Erythroblast (primary cell): ENCODE results near the gene CCDC106.
A peak's percentile ranks its signal among the peaks of the same experiment; 100 is the strongest.

Experiments used
- DNase-seq, 2 experiments: peaks; one replicate each; lab custom pipeline; 2025; lab: John Stamatoyannopoulos, UW
- GATA1 ChIP-seq: IDR thresholded peaks from 2 replicates; pipeline ENCODE4 v1.6.1; 2011; ENCODE audit warnings: low read depth, mild to moderate bottlenecking, control low read depth, low read length, moderate library complexity
- POLR2A ChIP-seq: IDR thresholded peaks from 2 replicates; pipeline ENCODE4 v1.6.1; 2011; ENCODE audit warnings: mild to moderate bottlenecking, low read length

Gene CCDC106

DNA sequence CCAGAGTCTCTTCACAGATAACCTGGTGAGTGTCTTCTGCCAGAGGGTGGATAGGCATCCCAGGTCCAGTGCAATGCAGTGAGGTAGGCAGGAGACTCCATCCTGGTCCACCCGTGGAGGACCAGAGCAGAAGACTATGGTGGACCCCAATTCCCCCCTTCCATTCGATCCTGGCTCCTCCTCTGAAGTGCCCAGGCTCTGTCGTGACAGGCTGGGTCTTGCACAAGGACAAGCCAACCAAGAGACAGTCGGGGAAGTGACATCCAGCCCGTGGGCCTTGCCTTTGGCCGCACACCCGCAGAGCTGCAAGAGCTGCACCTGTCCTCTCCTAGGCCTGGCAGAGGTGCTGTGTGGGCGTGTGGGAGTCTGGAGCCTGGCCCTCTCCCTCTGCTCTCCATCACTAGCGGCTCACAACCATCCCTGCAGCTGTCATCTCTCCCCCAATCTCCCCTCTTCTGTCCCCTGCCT is 26.8 kb upstream of the CCDC106 start:
- DNase-seq: no peak
- TF ChIP-seq GATA1 (no peak), POLR2A (no peak)

DNA sequence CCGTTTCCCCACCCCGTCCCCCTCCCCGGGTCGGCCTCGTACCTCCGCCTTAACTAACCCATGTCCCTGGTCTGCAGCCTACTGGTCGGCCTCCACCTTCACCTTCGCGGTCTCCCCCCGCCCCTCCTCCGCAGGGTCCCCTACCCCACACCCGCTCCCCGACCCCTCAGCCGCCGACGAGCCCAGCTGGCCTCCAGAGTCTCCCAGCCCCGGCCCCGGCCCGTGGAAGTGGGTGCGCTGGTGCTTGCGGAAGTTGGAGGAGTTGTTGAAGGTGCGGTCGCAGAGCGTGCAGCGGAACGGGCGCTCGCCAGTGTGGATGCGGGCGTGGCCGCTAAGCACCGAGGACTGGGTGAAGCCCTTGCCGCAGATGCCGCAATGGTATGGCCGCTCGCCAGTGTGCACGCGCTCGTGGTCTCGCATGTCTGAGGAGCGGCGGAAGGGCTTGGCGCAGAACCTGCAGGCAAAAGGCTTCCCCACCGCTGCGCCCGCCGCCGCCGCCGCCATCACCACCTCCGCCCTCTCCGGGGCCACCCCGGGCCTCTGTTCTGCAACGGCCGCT is 26.3 kb upstream of the CCDC106 start:
- TF ChIP-seq GATA1 (no peak), POLR2A (no peak)
- DNase-seq: no peak

DNA sequence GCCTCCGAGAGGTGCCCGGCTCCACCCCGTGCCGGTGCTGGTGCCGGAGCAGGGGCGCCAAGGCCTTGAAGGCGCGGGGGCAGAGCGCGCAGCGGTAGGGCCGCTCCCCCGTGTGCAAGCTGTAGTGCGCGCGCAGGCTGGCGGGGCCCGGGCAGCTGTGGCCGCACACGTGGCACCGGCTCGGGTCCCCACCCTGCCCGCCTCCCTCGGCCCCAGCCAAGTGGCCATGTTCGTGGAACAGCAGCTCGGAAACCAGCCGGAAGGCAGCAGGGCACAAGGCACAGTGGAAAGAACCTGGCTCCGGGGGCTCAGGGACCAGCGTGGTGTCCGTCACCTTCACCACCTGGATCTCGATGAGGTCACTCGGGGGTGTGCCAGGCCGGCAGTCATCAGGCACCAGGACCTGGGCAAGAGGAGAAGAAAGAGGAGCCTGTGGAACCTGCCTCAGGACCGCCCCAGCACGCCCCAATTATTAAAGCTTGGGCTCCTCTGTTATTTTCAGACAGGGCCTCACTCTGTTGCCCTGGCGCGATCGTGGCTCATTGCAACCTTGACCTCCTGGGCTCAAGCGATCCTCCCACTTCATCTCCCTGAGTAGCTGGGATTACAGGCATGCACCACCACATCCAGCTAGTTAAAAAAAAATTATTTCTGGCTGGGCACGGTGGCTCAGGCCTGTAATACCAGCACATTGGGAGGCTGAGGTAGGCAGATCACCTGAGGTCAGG is 25.6 kb upstream of the CCDC106 start:
- no peak for DNase-seq
- TF ChIP-seq POLR2A: no peak
- no peak for TF ChIP-seq GATA1

DNA sequence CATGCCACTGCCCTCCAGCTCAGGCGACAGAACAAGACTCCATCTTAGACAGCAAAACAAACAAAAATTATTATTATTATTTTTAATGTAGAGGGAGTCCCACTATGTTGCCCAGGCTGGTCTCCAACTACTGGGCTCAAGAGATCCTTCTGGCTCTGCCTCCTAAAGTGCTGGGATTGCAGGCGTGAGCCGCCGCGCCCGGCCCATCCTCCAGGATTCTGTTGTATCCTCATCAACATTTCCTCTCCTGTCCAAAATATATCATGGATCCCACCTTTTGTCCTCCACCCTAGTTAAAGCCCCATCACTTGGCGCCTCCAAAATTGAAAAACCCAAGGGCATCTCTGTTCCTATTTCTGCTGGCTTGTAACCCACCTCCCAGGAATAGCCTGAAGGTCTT is 24.9 kb upstream of the CCDC106 start:
- DNase-seq: no peak
- TF ChIP-seq POLR2A: no peak
- no peak for TF ChIP-seq GATA1

DNA sequence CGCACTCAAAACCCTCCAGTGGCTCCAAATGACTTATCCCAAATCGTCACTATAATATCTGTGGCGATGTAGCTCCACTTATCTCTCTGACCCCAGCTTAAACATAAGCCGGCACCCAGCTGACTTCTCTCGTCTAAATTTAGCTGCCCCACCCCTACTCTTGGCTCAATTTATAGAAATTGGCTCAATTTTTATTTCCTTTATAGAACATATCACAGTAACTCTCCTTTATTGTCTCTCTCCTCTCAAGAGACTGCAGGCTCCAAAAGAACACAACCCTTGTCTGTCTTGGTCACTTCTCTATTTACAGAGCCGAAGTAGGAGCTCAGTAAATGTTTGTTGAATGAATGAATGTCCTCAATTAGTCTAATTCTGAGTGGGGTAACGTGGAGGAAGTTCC is 24.5 kb upstream of the CCDC106 start:
- peak; percentile 53 to 54 for DNase-seq
- no peak for TF ChIP-seq POLR2A
- TF ChIP-seq GATA1: no peak

DNA sequence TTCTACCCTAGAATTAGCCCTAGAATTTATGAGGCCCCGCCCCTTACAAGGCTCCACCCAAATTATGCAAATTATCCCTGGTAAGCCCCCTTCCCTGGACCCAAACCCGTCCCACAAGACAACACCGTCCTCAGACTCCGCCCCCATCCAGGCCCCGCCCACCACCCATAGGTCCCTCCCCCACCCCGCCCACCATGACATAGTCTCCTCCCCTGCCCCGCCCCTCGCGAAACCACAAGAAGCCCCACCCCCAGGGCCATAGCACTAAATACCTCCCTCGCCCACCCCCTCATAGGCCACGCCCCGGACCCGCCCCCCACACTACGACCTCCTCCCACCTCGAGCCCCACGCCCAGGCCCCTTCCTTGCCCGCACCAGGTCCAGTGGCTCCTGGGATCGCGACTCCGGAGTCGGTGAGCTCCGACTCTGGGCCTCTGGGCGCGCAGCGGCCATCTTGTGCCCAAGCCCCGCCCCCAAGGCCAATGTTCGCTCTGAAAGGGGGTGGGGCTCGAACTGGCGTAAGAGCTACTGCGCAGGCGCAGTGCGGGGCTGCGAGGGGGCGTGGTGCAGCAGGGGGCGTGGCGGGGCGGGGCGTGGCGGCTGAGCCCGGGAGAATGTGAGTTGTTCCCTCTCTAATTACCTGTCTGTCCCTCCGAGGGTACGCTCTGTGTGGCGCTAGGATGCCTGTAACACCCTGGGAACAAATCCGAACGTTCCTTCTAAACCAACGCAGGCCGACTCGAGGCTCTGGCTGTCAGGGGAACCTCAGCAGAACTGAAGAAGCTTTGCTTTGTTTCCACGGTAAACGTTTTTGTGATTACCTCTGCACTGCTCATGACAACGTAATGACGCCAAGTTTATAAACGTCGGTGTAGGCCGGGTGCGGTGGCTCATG is 23.7 kb upstream of the CCDC106 start, which contains the start of gene ZNF784:
Gene ZNF784, minus strand, starts transcription at position 458 of the 895 bp plus-strand sequence. Its CDS starts 5 bp downstream, at position 453.
- no peak for TF ChIP-seq GATA1
- no peak for TF ChIP-seq POLR2A
- DNase-seq: peak; percentile 95 to 99

DNA sequence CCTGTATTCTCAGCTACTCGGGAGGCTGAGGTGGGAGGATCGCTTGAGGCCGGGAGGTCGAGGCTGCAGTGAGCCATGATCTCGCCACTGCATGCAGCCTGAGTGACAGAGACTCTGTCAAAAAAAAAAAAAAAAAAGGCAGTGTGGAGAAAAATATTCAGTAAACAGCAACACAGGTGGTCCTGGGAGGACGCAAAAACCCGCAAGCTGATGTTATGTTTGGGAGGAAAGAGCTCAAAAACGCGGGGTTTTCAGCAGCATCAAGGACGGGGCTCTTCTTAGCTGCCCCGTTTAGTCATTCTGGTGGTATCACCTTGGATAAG is 23.0 kb upstream of the CCDC106 start:
- TF ChIP-seq GATA1 (no peak), POLR2A (no peak)
- DNase-seq: no peak

DNA sequence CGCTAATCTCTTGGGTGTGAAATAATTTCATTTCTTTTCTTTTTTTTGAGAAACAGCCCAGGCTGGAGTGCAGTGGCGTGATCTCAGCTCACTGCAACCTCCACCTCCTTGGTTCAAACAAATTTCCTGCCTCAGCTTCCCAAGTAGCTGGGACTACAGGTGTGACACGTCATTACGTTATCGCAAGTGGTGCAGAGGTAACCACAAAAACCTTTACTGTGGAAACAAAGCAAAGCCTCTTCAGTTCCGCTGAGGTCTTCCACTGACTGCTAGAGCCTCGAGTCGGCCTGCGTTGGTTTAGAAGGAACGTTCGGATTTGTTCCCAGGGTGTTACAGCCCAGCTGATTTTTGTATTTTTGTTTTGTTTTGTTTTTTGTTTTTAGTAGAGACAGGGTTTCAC is 21.7 kb upstream of the CCDC106 start:
- DNase-seq: no peak
- TF ChIP-seq GATA1: no peak
- no peak for TF ChIP-seq POLR2A

DNA sequence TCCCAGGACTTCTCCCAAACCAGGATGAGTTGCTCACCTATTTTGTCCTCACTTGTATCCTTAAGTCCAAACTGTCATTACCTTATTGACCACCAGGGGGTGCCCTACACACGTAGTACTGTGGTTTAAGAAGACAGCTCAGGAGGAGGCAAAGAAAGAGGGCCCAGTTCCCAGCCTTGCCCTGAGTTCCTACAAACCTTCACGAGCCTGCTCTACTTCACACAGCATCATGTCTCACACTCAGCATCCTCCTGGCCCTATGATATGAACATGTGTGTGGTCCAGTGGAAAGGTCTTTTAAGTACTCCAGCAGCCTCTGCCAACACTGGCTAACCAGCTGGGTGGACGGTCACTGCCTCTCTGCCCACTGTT is 15.6 kb upstream of the CCDC106 start:
- no peak for TF ChIP-seq POLR2A
- no peak for TF ChIP-seq GATA1
- peak; percentile 94 to 97 for DNase-seq

DNA sequence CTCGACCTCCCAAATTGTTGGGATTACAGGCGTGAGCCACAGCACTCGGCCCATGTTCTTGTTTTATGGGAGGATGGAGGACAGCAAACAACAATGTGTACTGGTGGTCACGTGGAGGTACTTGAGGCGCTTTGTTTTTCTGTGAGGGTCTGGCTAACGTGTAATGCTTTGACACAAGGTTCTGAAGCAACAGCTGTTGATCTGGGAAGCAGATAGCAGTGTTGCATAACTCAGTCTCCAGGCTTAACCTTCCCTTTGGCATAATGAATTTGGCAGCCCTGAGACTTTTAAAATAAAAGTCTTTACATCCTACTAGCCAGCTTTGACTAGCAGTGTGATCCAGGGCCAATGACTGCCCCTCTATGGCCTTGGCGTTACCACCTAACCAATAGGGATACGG is 14.2 kb upstream of the CCDC106 start:
- TF ChIP-seq POLR2A: no peak
- no peak for TF ChIP-seq GATA1
- no peak for DNase-seq

DNA sequence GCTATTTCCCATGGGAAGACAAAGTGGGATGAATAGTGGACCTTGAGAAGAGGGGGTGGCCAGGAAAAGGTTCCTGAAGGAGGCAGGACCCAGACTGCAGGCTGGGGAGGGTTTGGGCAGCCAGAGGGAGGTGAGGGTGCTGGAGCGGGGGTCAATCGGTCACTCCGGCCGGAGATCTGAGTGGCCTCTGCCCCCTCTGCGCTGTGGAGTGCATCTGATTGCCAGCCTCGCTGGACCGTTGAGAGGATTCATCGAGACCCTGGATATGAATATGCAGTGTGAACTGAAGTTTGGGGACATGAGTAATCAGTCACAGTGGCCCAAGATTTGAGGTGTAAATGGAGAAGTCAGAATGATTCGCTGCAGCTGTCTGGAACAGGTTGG is 12.7 kb upstream of the CCDC106 start:
- TF ChIP-seq POLR2A: no peak
- TF ChIP-seq GATA1: no peak
- DNase-seq: peak in 1 of 2 experiments; percentile 61

DNA sequence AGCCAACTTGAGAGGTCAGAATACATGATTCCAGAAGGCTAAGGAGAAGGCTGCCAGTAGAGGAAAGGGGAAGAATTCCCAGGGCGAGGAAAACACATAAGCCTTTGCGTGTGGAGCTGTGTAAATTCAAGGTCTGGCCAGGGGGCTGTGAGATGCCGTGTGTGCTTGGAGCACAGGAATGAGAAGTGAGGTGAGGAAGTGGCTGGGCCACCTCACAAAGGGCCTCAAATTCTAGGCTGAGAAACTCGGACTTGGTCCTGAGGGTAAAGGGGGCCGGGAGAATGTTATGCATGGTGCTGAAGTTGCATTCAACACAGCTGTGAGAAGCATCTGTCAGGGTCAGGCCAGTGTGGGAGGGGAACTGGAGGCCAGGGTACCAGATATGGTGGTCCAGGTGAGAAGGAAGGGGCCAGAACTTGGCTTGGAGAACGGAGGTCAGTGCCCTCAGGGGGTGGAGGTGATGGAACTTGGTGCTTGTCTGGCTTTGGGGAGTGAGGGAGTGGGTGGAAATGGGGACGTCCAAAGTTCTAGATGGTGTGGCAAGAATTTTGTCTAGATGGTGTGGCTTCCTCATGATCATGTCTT is 12.1 kb upstream of the CCDC106 start:
- TF ChIP-seq GATA1: no peak
- TF ChIP-seq POLR2A: no peak
- no peak for DNase-seq

DNA sequence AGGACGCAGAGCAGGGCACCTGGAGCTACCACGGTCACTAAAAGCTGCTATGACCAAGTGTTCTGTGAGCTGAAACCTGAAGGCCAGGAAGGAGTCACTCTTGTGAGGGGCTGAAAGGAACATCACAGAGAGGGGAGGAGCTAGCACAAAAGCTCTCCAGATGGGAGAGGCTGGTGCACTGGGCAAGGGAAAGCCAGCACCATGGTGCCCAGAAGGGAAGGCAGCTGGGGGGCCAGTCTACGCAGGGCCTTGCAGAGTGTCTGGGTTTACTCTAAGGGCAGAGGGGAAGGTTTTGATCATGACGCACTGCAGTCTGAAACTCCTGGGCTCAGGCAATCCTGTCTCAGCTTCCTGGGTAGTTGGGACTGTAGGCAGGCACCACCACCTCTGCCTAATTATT is 11.3 kb upstream of the CCDC106 start:
- no peak for TF ChIP-seq GATA1
- no peak for TF ChIP-seq POLR2A
- DNase-seq: no peak
